HG02763 (cell line): ENCODE measurements around the gene GNGT2.
"Not testable (repeated sequence)": the region's sequence is repeated elsewhere in the genome, so short reads cannot be mapped to it uniquely, and the experiment has no call there.

ENCODE experiments used
- ATAC-seq: cut with Tn5 transposase; IDR thresholded peaks from one replicate; pipeline ENCODE4 v1.9.1; 2021; ENCODE audit warnings: mild to moderate bottlenecking, moderate library complexity; ENCODE audit not compliant: unreplicated experiment

GNGT2 gene

DNA sequence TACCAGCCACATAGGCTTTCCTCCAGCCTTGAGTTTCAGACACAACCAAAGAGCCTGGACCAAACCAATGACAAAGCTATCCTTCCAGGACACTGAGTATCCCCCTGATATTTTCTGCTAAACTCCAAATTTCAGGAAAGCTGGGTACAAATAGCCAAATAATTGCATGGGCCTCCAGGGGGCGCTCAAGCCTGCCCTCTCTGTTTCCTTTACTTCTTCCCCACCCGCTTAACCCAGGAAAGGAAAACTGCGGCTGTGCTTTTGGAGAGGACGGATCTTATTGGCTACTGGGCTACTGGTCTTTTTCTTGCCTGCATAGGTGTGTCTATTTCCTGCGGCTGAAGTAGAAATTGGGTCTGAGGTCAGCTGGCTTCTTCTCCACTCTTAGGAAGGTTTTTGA is 30.1 kb downstream of the GNGT2 start:
- ATAC-seq = no peak

DNA sequence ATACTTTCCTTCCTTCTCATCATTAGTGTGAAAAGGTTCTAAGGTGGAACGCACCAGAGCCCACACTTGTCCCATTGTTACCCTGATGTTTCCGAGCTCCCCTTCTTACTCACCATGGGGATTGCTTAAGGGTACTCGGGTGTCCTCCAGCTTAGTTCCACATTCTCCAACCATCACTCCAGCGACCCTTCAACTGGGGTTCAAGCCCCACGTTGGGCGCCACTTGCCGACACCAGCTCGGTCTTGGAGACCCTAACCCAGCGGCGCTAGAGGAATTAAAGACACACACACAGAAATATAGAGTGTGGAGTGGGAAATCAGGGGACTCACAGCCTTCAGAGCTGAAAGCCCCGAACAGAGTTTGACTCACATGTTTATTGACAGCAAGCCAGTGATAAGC is 34.4 kb downstream of the GNGT2 start:
- ATAC-seq = not testable (repeated sequence)

DNA sequence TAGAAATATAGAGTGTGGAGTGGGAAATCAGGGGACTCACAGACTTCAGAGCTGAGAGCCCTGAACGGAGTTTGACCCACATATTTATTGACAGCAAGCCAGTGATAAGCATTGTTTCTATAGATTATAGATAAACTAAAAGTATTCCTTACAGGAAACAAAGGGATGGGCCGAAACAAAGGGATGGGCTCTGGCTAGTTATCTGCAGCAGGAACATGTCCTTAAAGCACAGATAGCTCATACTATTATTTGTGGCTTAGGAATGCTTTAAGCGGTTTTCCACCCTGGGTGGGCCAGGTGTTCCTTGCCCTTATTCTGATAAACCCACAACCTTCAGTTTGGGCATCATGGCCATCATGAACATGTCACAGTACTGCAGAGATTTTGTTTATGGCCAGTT is 39.7 kb downstream of the GNGT2 start:
- not testable (repeated sequence) for ATAC-seq

DNA sequence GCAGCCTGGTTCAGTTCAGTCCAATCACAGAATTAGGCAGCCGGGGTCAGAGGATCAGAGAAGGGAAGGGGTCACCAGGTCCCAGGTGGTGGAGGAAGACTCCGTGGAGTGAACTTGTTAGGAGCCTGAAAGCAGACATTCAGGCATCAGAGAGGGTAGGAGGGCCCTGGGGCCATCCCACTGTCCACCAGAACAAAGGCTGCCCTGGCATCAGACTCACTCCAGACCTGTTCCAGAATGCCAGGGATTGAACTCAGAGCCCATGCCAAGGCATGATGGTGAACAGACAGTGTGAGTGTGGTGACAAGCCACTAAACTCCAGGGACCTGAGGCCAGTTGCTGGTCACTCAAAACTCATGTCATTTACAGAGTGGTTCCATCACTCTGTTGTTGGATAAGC is 40.2 kb downstream of the GNGT2 start:
- no peak for ATAC-seq

DNA sequence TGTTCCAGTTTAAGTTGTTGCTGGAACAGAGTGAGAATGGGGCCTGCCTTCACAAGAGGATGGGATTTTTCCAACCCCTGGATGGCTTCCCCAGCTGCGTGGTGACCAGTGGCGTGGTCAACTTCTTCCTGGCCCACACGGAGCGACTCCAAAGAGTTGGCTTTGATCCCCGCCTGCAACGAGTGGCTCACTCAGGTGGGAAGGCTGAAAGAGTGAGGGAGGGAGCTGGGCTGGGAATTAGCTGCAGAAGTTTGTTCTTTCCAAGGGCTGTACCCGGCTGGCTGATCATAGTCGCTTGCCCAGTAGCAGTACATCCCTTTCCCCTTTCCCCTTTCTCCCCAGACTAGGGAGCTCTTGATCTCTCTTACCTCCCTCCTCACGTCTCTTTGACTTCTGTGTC is 41.7 kb downstream of the GNGT2 start:
- no peak for ATAC-seq

DNA sequence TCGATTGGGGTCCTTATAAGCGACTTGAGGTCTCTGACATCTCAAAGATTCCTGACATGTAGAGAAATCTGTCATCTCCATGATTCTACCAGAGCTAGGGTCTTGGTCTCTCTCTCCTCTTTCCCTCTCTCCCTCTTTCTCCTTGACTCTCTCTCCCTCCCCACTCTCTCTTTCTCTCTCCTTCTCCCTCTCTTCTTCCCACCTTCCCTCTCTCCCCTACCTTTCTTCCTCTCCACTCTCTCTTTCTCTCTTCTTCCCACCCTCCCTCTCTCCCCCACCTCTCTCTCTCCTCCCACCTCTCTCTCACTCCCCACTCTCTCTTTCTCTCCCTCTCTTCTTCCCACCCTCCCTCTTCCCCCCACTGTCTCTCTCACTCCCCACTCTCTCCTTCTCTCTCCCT is 45.2 kb downstream of the GNGT2 start:
- ATAC-seq = no peak

DNA sequence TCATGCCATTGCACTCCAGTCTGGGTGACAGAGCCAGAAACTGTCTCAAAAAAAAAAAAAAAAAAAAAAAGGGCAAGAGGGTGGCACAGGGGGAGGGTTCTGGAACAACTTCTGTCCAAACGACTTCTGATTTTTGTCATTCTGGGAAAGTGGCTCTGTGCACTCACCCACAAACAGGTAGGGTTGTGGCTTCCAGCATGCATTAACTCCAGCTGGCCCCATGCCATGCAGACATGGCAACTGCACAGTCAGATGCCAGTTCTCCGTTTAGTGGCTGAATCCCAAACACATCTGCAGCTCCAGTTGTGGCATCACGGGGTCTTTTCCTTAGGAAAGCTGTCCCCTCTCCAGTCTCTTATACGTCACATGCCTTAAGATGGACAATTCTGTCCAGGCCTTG is 47.5 kb downstream of the GNGT2 start:
- no peak for ATAC-seq

GRCh38 chr17:49157784-49158183 is 52.6 kb downstream of the GNGT2 start:
- ATAC-seq = no peak

DNA sequence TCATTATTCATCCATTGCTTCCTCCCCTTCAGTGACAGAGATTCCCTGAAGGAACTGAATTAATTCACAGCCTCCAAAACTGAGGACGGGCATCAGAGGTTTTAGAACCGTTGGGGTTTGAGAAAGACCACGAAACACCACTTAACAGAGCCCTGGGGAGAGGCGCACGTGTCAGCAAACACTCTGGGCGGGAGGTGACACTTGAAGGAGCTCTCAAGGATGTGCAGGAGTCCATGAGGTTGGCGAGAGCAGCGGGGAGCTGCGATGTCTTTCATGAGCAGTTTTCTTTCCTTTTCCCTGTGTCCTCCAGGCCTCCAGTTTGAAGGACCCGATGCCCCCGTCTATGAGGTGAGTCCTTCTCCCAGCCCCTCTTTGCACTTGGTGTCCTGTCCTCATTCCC is 54.1 kb downstream of the GNGT2 start:
- ATAC-seq = no peak
